DND-41 (cell line): ENCODE measurements around the gene COLEC12.

ENCODE experiments used
- ATAC-seq: fragments of 200-7000 bp; cut with Tn5 transposase; 3 replicates; pipeline ENCODE4 v1.9.1; 2021; ENCODE audit warnings: low read depth; ENCODE audit not compliant: insufficient read depth
- DNase-seq: peaks from one replicate; pipeline ENCODE4 v3.0.0-alpha.2; 2020
- H2AFZ ChIP-seq: 2 replicates; pipeline ENCODE4 v1.6.0; 2012; ENCODE audit warnings: low read depth, low read length
- H3K27ac ChIP-seq: 2 replicates; pipeline ENCODE4 v1.5.1; 2012; ENCODE audit warnings: low read length, inconsistent platforms
- H3K27me3 ChIP-seq: fragments of 200-600 bp; sonication (generic); 2 replicates; pipeline ENCODE4 v1.6.0; 2012; ENCODE audit warnings: low read length, mild to moderate bottlenecking, inconsistent platforms; ENCODE audit not compliant: insufficient read depth, poor library complexity
- H3K36me3 ChIP-seq: 2 replicates; pipeline ENCODE4 v1.5.1; 2012; ENCODE audit warnings: low read length, inconsistent platforms; ENCODE audit not compliant: insufficient read depth
- H3K4me1 ChIP-seq: 2 replicates; pipeline ENCODE4 v1.5.1; 2012; ENCODE audit warnings: mild to moderate bottlenecking, low read length; ENCODE audit not compliant: insufficient read depth
- H3K4me2 ChIP-seq: 2 replicates; pipeline ENCODE4 v1.6.0; 2012; ENCODE audit warnings: mild to moderate bottlenecking, moderate library complexity, low read length, inconsistent platforms; ENCODE audit not compliant: insufficient read depth
- H3K4me3 ChIP-seq, 2 experiments: fragments of 200-600 bp in 1 of 2; shearing (Covaris generic) in 1 of 2; 2 replicates each; pipeline ENCODE4 v1.5.1; 2012 to 2016; ENCODE audit warnings: inconsistent platforms in 2 of 2, low read length in 2 of 2, mild to moderate bottlenecking in 2 of 2, low read depth in 1 of 2, moderate library complexity in 1 of 2
- H3K79me2 ChIP-seq: 2 replicates; pipeline ENCODE4 v1.6.0; 2012; ENCODE audit warnings: low read length, inconsistent platforms; ENCODE audit not compliant: insufficient read depth
- H3K9ac ChIP-seq: 2 replicates; pipeline ENCODE4 v1.6.0; 2012; ENCODE audit warnings: low read depth, mild to moderate bottlenecking, inconsistent platforms, low read length, moderate library complexity
- H3K9me3 ChIP-seq: 2 replicates; pipeline ENCODE4 v1.5.1; 2012; ENCODE audit warnings: low read length, moderate library complexity, mild to moderate bottlenecking, inconsistent platforms; ENCODE audit not compliant: insufficient read depth, severe bottlenecking
- H4K20me1 ChIP-seq: 2 replicates; pipeline ENCODE4 v1.6.0; 2012; ENCODE audit warnings: low read length; ENCODE audit not compliant: insufficient read depth
- EZH2 ChIP-seq: IDR thresholded peaks from 3 replicates; pipeline ENCODE4 v1.6.1; 2012; ENCODE audit warnings: borderline replicate concordance, low read depth, mild to moderate bottlenecking, moderate library complexity, low read length, inconsistent platforms; ENCODE audit not compliant: severe bottlenecking
- TF ChIP-seq, protein P1 (sequence below): IDR thresholded peaks from 2 replicates; pipeline ENCODE4 v1.5.1; 2012; ENCODE audit warnings: borderline replicate concordance, low read length, moderate library complexity, mild to moderate bottlenecking; ENCODE audit not compliant: poor library complexity, severe bottlenecking; ENCODE audit errors: extremely low read depth

Gene COLEC12

GRCh38 chr18:410047-410455 is 90.5 kb downstream of the COLEC12 start:
- no peaks in the 10 kb centered on the region for H3K36me3 ChIP-seq
- no peak overlapping the region for H3K4me3 ChIP-seq
- H3K9ac ChIP-seq: no peak overlapping the region
- TF ChIP-seq EZH2: no peak
- TF ChIP-seq, protein P1, sequence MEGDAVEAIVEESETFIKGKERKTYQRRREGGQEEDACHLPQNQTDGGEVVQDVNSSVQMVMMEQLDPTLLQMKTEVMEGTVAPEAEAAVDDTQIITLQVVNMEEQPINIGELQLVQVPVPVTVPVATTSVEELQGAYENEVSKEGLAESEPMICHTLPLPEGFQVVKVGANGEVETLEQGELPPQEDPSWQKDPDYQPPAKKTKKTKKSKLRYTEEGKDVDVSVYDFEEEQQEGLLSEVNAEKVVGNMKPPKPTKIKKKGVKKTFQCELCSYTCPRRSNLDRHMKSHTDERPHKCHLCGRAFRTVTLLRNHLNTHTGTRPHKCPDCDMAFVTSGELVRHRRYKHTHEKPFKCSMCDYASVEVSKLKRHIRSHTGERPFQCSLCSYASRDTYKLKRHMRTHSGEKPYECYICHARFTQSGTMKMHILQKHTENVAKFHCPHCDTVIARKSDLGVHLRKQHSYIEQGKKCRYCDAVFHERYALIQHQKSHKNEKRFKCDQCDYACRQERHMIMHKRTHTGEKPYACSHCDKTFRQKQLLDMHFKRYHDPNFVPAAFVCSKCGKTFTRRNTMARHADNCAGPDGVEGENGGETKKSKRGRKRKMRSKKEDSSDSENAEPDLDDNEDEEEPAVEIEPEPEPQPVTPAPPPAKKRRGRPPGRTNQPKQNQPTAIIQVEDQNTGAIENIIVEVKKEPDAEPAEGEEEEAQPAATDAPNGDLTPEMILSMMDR: no peak
- H4K20me1 ChIP-seq: no peaks in the 10 kb centered on the region
- H2AFZ ChIP-seq: no peak overlapping the region
- no peaks in the 10 kb centered on the region for H3K27me3 ChIP-seq
- no peaks in the 10 kb centered on the region for H3K4me1 ChIP-seq
- H3K4me2 ChIP-seq: no peak overlapping the region
- no peaks in the 10 kb centered on the region for H3K79me2 ChIP-seq
- DNase-seq: no peak
- H3K9me3 ChIP-seq: peaks cover 3% of the 10 kb centered on the region
- ATAC-seq: no peak
- no peak overlapping the region for H3K27ac ChIP-seq

DNA sequence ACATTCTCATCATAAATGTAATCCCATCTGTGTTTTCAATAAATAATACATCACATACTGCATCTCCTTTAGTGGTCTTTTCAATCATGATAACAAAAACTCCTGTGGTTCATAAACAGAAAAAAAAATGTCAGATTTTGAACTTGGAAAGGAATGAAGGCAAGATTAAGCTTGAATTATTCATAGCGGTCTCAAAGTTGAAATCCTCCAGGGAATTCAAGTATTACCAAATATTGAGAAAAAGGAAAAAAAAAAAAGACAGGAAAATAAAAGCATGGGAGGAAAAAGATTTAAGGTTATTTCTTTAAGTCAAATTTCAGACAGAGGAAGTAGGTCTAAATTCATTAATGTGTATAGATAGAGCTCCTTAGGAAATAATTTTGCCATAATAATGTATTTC is 92.1 kb downstream of the COLEC12 start:
- H3K27ac ChIP-seq: no peak overlapping the region
- TF ChIP-seq, protein P1: no peak
- TF ChIP-seq EZH2: no peak
- no peaks in the 10 kb centered on the region for H4K20me1 ChIP-seq
- peaks cover 3% of the 10 kb centered on the region for H3K9me3 ChIP-seq
- H3K36me3 ChIP-seq: no peaks in the 10 kb centered on the region
- no peak overlapping the region for H3K9ac ChIP-seq
- no peaks in the 10 kb centered on the region for H3K27me3 ChIP-seq
- no peak overlapping the region for H2AFZ ChIP-seq
- DNase-seq (no peak), ATAC-seq (no peak)
- H3K4me1 ChIP-seq: no peaks in the 10 kb centered on the region
- H3K4me2 ChIP-seq: no peak overlapping the region
- H3K79me2 ChIP-seq: no peaks in the 10 kb centered on the region
- H3K4me3 ChIP-seq: no peak overlapping the region

DNA sequence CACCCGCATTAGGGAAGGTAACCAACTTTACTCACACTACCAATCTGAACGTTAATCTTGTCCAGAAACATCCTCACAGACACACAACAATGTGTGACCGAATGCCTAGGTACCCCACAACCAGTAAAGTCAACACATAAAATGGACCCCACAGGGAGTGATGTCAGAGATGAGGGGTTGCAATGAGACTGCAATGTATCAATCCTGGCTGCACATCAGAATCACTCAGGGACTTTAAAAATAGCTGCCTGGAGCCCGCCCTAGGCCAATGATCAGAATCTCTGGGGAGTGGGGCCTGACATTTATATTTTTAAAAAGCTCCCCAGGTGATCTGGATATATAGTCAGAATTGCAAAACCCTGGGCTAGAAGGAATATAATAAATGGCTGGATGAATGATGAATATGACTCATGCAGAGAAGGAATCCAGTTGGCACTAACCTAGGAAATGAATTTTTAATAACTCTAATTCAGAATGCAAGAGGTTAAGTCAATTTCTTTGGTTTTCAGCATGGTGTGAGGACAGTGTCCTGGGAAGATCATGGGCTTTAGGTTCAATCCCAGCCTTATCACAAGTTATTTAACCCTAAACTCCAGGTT is 92.8 kb downstream of the COLEC12 start:
- Histone ChIP-seq H3K79me2 (no peaks in the 10 kb centered on the region), H3K4me2 (no peak overlapping the region), H3K9ac (no peak overlapping the region), H3K27me3 (no peaks in the 10 kb centered on the region), H3K36me3 (no peaks in the 10 kb centered on the region), H4K20me1 (no peaks in the 10 kb centered on the region), H3K9me3 (peaks cover 3% of the 10 kb centered on the region), H3K27ac (no peak overlapping the region), H3K4me3 (no peak overlapping the region), H2AFZ (no peak overlapping the region), H3K4me1 (no peaks in the 10 kb centered on the region)
- no peak for ATAC-seq
- TF ChIP-seq, protein P1: no peak
- TF ChIP-seq EZH2: no peak
- no peak for DNase-seq

DNA sequence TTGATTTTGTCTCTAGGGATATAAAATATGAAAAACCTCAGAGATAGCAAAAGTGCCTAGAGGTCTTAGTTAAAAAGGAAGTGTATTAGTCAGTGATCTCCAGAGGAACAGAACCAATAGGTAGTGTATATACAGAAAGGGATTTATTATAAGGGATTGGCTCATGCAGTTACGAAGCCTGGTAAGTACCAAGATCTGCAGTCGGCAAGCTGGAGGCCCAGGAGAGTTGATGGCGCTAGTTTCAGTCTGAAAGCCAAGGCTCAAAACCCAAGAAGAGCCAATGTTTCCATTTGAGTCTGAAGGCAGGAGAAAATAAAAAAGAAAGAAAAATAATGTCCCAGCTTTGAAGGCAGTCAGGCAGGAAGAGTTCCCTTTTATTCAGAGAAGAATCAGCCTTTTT is 93.3 kb downstream of the COLEC12 start:
- H3K79me2 ChIP-seq: no peaks in the 10 kb centered on the region
- H3K4me2 ChIP-seq: no peak overlapping the region
- no peak for TF ChIP-seq EZH2
- TF ChIP-seq, protein P1: no peak
- no peaks in the 10 kb centered on the region for H4K20me1 ChIP-seq
- H3K9me3 ChIP-seq: peaks cover 3% of the 10 kb centered on the region
- H3K27me3 ChIP-seq: no peaks in the 10 kb centered on the region
- H3K36me3 ChIP-seq: no peaks in the 10 kb centered on the region
- H3K4me1 ChIP-seq: no peaks in the 10 kb centered on the region
- H3K9ac ChIP-seq: no peak overlapping the region
- H3K4me3 ChIP-seq: no peak overlapping the region
- ATAC-seq: no peak
- H3K27ac ChIP-seq: no peak overlapping the region
- no peak for DNase-seq
- H2AFZ ChIP-seq: no peak overlapping the region
